ENCODE data around the gene SMAGP. TPM values are rescaled to one million over a fixed set of nuclear protein-coding genes. Genes with fewer than 3 reads are reported as not detected.
"Not testable (repeated sequence)": the region's sequence is repeated elsewhere in the genome, so short reads cannot be mapped to it uniquely, and the experiment has no call there.

The SMAGP gene
- total RNA-seq, result 96.2 TPM

- ATAC-seq, result peak; percentile 88
Observed at GRCh38 chr12:51270067-51270950, at the start of gene SMAGP. TSS of gene SMAGP (minus strand) at chr12:51270415. CDS start at chr12:51269278, 1,137 bp downstream.

GRCh38 chr12:51318846-51319599 lies 48.8 kb upstream of the SMAGP start:
- peak; percentile 57 for ATAC-seq

- peak; percentile 85 for ATAC-seq
Observed at GRCh38 chr12:51318057-51318806, 48.0 kb upstream of the SMAGP start.

- ATAC-seq, result no peak
Observed at GRCh38 chr12:51311389-51311788, 41.2 kb upstream of the SMAGP start.

GRCh38 chr12:51307655-51308593 lies 37.7 kb upstream of the SMAGP start:
- ATAC-seq, result peak; percentile 98

GRCh38 chr12:51306507-51306906 lies 36.3 kb upstream of the SMAGP start:
- ATAC-seq, result no peak

GRCh38 chr12:51300768-51301167 lies 30.6 kb upstream of the SMAGP start:
- ATAC-seq, result not testable (repeated sequence)

- no peak for ATAC-seq
Observed at GRCh38 chr12:51295651-51296050, 25.4 kb upstream of the SMAGP start.

GRCh38 chr12:51294097-51294496 lies 23.9 kb upstream of the SMAGP start:
- ATAC-seq, result not testable (repeated sequence)

GRCh38 chr12:51293696-51294095 lies 23.5 kb upstream of the SMAGP start:
- peak; percentile 67 for ATAC-seq

GRCh38 chr12:51291603-51292513 lies 21.6 kb upstream of the SMAGP start:
- peak; percentile 77 for ATAC-seq

GRCh38 chr12:51285843-51286242 lies 15.6 kb upstream of the SMAGP start:
- ATAC-seq, result no peak

- peak; percentile 63 for ATAC-seq
Observed at GRCh38 chr12:51281202-51281924, 11.1 kb upstream of the SMAGP start.

- ATAC-seq, result no peak
Observed at GRCh38 chr12:51275088-51275487, 4.9 kb upstream of the SMAGP start.

- ATAC-seq, result not testable (repeated sequence)
Observed at GRCh38 chr12:51272810-51273209, 2.6 kb upstream of the SMAGP start.

GRCh38 chr12:51270951-51271518 lies 820 bp upstream of the SMAGP start:
- ATAC-seq, result peak; percentile 84

- ATAC-seq, result peak; percentile 75
Observed at GRCh38 chr12:51269174-51270066, 795 bp downstream of the SMAGP start.

- ATAC-seq, result no peak
Observed at GRCh38 chr12:51265024-51265423, 5.2 kb downstream of the SMAGP start.

Measured in esophagus mucosa (tissue), 1 donor.